Measurements from ENCODE around the gene ACBD7. TPM values are rescaled to one million over a fixed set of nuclear protein-coding genes. Genes with fewer than 3 reads are reported as not detected.
A peak's percentile ranks its signal among the peaks of the same experiment; 100 is the strongest.

ACBD7 gene
- total RNA-seq, 2 donors from 2014 or later: not detected

DNA sequence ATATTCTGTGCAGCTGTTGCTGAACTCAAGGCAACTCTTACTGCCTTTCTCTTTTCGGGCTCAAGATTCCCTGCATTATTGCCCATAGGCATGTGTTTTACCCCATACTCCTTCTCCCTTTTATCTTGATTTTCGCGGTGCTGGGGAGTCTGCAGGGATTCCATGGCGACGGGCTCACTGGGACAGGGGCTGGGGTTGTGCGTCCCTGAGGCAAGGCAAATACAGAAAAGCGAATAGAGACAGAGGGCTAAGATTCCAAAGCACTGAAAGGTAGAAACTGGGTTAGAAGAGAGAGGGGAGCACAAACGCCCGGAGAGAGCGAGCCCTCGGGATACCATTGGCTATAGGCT, 8.1 kb upstream of the ACBD7 start:
- DNase-seq (no peak), ATAC-seq (peak; percentile 11)
- Histone ChIP-seq H3K9me3 (no peaks in the 10 kb centered on the region), H3K4me3 (peak overlapping the region; percentile 33 to 79), H3K36me3 (replicated peaks in 1 of 2; ENCODE audit: insufficient read depth in 1 of 2, low read depth in 2 of 2) (no peaks in the 10 kb centered on the region), H3K27ac (peak overlapping the region; percentile 93 to 98 (median 98)), H3K27me3 (no peaks in the 10 kb centered on the region), H3K4me1 (peaks cover 30% of the 10 kb centered on the region)
- TF ChIP-seq, protein P1, sequence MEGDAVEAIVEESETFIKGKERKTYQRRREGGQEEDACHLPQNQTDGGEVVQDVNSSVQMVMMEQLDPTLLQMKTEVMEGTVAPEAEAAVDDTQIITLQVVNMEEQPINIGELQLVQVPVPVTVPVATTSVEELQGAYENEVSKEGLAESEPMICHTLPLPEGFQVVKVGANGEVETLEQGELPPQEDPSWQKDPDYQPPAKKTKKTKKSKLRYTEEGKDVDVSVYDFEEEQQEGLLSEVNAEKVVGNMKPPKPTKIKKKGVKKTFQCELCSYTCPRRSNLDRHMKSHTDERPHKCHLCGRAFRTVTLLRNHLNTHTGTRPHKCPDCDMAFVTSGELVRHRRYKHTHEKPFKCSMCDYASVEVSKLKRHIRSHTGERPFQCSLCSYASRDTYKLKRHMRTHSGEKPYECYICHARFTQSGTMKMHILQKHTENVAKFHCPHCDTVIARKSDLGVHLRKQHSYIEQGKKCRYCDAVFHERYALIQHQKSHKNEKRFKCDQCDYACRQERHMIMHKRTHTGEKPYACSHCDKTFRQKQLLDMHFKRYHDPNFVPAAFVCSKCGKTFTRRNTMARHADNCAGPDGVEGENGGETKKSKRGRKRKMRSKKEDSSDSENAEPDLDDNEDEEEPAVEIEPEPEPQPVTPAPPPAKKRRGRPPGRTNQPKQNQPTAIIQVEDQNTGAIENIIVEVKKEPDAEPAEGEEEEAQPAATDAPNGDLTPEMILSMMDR (IDR thresholded peaks at IDR 0.05): no peak
- no peak for TF ChIP-seq POLR2A (IDR thresholded peaks at IDR 0.05)
- 0 to 1% methylated on average over 11 of the region's 11 CpGs for WGBS, 2 donors
- intact Hi-C loops (cut with DNase I): no loop called here

DNA sequence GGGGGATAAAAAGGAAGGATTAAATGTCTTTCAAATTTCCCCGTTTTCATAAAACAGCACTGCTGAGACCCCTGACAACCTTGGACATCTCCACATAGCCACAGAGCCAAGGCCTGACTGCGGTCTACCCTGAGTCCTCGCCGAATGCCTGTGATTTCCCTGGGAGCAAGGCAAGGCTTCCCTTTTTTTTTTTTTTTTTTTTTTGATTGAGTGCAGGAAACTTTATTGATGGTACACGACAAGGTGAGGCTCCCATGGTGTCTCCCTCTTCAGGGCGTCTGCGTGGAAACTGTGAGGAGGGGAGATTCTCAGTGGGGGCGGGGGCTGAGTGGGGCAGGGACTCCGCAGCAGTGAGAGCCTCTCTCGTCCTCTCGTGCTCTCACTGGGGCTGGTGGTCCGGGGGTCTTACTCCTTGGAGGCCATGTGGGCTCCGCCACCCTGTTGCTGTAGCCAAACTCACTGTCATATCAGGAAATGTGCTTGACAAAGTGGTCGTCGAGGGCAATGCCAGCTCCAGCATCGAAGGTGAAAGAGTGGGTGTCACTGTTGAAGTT, 4.4 kb upstream of the ACBD7 start:
- TF ChIP-seq POLR2A (IDR thresholded peaks at IDR 0.05): no peak
- H3K27me3 ChIP-seq: no peaks in the 10 kb centered on the region
- DNase-seq (no peak), ATAC-seq (no peak)
- no peak overlapping the region for H3K4me3 ChIP-seq
- H3K36me3 ChIP-seq (replicated peaks in 1 of 2; ENCODE audit: insufficient read depth in 1 of 2, low read depth in 2 of 2): no peaks in the 10 kb centered on the region
- H3K9me3 ChIP-seq: no peaks in the 10 kb centered on the region
- WGBS, 2 donors: 79 to 81% methylated on average over 16 of the region's 16 CpGs
- intact Hi-C loops (cut with DNase I): no loop called here
- H3K4me1 ChIP-seq: peaks cover 11% of the 10 kb centered on the region
- H3K27ac ChIP-seq: no peak overlapping the region

DNA sequence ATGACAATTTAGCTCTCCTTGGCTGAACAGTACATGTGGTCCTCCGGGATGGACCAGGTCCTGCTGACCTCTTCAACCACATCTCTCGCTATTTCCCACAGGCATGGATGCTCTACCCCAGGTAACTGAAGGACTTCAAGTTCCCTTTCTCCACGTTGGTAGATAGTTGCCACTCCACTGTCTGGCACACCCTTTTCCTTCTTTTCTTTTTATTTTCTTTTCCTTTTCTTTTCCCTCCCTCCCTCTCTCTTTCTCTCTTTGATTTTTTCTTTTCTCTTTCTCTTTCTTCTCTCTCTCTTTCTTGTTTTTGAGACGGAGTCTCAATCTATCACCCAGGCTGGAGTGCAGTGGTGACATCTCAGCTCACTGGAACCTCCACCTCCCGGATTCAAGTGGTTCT, 2.8 kb upstream of the ACBD7 start:
- Histone ChIP-seq H3K4me1 (peaks cover 8% of the 10 kb centered on the region), H3K36me3 (replicated peaks in 1 of 2; ENCODE audit: insufficient read depth in 1 of 2, low read depth in 2 of 2) (no peaks in the 10 kb centered on the region), H3K27ac (no peak overlapping the region), H3K4me3 (no peak overlapping the region), H3K27me3 (no peaks in the 10 kb centered on the region), H3K9me3 (no peaks in the 10 kb centered on the region)
- ATAC-seq (no peak), DNase-seq (no peak)
- WGBS, 2 donors: 66 to 72% methylated on average over 5 of the region's 5 CpGs
- TF ChIP-seq POLR2A (IDR thresholded peaks at IDR 0.05): no peak
- TF ChIP-seq, protein P1 (IDR thresholded peaks at IDR 0.05): no peak
- intact Hi-C loops (cut with DNase I): no loop called here

DNA sequence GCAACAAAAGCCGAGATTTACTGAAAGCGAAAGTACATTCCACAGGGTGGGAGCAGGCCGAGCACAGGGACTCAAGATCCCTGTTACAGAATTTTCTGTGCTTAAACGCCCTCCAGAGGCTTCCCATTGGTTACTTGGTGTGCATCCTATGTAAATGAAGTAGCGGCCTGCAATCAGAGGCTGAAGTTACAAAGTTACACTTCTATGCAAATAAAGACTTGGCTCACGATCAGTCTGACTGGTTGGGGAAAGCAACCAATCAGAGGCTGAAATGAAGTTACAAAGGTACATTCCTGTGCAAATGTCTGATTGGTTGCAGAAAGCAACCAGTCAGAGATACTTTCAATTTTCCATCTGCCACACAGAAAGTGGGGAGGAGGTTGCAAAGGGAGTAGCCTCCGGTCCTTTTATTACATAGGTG, 4.1 kb downstream of the ACBD7 start:
- intact Hi-C loops (cut with DNase I): no loop called here
- peak; percentile 88 for ATAC-seq
- peak; percentile 51 to 77 (median 60) for DNase-seq
- H3K4me3 ChIP-seq: no peak overlapping the region
- peaks cover 6% of the 10 kb centered on the region for H3K4me1 ChIP-seq
- H3K27me3 ChIP-seq: no peaks in the 10 kb centered on the region
- 19 to 26% methylated on average over 7 of the region's 7 CpGs for WGBS, 2 donors
- peak overlapping the region; percentile 25 to 66 (median 61) for H3K27ac ChIP-seq
- H3K9me3 ChIP-seq: no peaks in the 10 kb centered on the region
- H3K36me3 ChIP-seq (replicated peaks in 1 of 2; ENCODE audit: insufficient read depth in 1 of 2, low read depth in 2 of 2): no peaks in the 10 kb centered on the region
- TF ChIP-seq POLR2A (IDR thresholded peaks at IDR 0.05): no peak
- TF ChIP-seq, protein P1 (IDR thresholded peaks at IDR 0.05): peak in 1 of 7 experiments; percentile 1

DNA sequence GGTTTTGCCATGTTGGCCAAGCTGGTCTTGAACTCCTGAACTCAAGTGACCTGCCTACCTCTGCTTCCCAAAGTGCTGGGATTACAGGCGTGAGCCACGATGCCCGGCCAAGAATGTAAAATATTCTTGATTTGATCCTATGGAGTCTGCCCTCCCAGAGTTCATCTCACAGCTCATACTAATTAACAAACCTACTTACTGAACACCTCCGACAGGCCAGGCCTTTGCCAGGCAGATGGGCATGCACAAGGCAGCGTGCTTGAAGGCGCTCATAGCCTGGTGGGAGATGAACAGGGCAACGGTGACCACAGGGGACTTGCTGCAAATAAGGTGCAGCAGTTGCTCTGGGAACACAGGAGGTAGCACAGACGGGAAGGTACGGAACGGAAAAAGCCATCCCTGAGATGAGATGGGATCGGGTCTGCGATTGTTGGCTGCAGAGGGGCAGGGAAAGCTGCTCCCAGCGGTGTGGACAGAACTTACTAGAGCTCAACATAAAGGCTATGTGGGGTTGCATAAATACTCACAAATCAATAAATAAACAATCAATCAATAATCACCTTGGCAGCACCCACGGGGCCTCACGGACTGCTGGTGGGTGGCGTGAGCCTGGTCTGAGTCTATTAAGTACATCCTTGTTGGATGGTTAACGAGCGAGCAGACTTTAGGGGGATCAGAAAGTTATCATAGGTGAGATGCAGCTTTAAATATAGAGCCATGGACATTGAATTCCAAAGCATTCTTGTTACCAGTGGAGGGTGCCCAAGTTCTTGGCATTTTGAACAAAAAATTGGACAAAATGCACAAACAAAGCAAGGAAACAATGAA, 4.7 kb downstream of the ACBD7 start:
- Histone ChIP-seq H3K27me3 (no peaks in the 10 kb centered on the region), H3K36me3 (replicated peaks in 1 of 2; ENCODE audit: insufficient read depth in 1 of 2, low read depth in 2 of 2) (no peaks in the 10 kb centered on the region), H3K9me3 (no peaks in the 10 kb centered on the region), H3K4me3 (no peak overlapping the region), H3K27ac (peak overlapping the region; percentile 25 to 66 (median 61)), H3K4me1 (peaks cover 6% of the 10 kb centered on the region)
- DNase-seq: no peak
- peak; percentile 3 for ATAC-seq
- TF ChIP-seq POLR2A (IDR thresholded peaks at IDR 0.05): no peak
- TF ChIP-seq, protein P1 (IDR thresholded peaks at IDR 0.05): no peak
- intact Hi-C loops (cut with DNase I): no loop called here
- 58 to 61% methylated on average over 18 of the region's 18 CpGs for WGBS, 2 donors
